ENCODE data around the gene CELF4. TPM values are rescaled to one million over a fixed set of nuclear protein-coding genes. Genes with fewer than 3 reads are reported as not detected.

CELF4 gene
- total RNA-seq, 1 experiment from 2014 or later = not detected

- in situ Hi-C loops (cut with HindIII; ENCODE audit: low pct_unique_long_range_greater_than_20kb, low sequenced_read_pairs) = no loop called here
- no peak for DNase-seq (ENCODE audit: low read depth, low spot score)
- ATAC-seq = no peak
These were observed 236.5 kb downstream of the CELF4 start for GRCh38 chr18:37328946-37329719.

GRCh38 chr18:37327063-37327577, 238.5 kb downstream of the CELF4 start:
- Histone ChIP-seq H3K9me3 (ENCODE audit: control insufficient read depth, insufficient read depth, low read depth, low read length) (no peaks in the 10 kb centered on the region), H3K36me3 (ENCODE audit: control insufficient read depth, insufficient read depth, low read length) (no peaks in the 10 kb centered on the region), H3K27ac (ENCODE audit: low read length) (no peak overlapping the region), H3K4me3 (ENCODE audit: low read depth in 2 of 2, low read length in 2 of 2) (no peak overlapping the region), H3K4me1 (ENCODE audit: control insufficient read depth, insufficient read depth, low read length) (no peaks in the 10 kb centered on the region), H3K27me3 (ENCODE audit: control insufficient read depth, insufficient read depth, low read length) (no peaks in the 10 kb centered on the region; the same call in 1 of the 2 replicates)
- DNase-seq (ENCODE audit: low read depth, low spot score) (no peak), ATAC-seq (no peak)
- BruUV-seq (replicated peaks) = no TSS peak
- ChIA-PET POLR2A (no interaction called here), CTCF (no interaction called here)
- intact Hi-C loops (cut with micrococcal nuclease; ENCODE audit: unreplicated experiment) (no loop called here), in situ Hi-C loops (cut with HindIII; ENCODE audit: low pct_unique_long_range_greater_than_20kb, low sequenced_read_pairs) (no loop called here)
- TF ChIP-seq SIN3A (IDR thresholded peaks at IDR 0.05; ENCODE audit: borderline replicate concordance, insufficient read depth, low read depth, low read length) (no peak), REST (IDR thresholded peaks at IDR 0.05; ENCODE audit: insufficient read depth in 1 of 2, low read depth in 2 of 2, low read length in 1 of 2) (no peak)
- TF ChIP-seq, protein P1, sequence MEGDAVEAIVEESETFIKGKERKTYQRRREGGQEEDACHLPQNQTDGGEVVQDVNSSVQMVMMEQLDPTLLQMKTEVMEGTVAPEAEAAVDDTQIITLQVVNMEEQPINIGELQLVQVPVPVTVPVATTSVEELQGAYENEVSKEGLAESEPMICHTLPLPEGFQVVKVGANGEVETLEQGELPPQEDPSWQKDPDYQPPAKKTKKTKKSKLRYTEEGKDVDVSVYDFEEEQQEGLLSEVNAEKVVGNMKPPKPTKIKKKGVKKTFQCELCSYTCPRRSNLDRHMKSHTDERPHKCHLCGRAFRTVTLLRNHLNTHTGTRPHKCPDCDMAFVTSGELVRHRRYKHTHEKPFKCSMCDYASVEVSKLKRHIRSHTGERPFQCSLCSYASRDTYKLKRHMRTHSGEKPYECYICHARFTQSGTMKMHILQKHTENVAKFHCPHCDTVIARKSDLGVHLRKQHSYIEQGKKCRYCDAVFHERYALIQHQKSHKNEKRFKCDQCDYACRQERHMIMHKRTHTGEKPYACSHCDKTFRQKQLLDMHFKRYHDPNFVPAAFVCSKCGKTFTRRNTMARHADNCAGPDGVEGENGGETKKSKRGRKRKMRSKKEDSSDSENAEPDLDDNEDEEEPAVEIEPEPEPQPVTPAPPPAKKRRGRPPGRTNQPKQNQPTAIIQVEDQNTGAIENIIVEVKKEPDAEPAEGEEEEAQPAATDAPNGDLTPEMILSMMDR (IDR thresholded peaks at IDR 0.05) = no peak

More at GRCh38 chr18:37328946-37329719, 236.5 kb downstream of the CELF4 start:
- ChIA-PET CTCF (no interaction called here), POLR2A (no interaction called here)
- BruUV-seq (replicated peaks) = no TSS peak
- Histone ChIP-seq H3K27ac (ENCODE audit: low read length) (no peak overlapping the region), H3K9me3 (ENCODE audit: control insufficient read depth, insufficient read depth, low read depth, low read length) (no peaks in the 10 kb centered on the region), H3K4me1 (ENCODE audit: control insufficient read depth, insufficient read depth, low read length) (no peaks in the 10 kb centered on the region), H3K4me3 (ENCODE audit: low read depth in 2 of 2, low read length in 2 of 2) (no peak overlapping the region), H3K27me3 (ENCODE audit: control insufficient read depth, insufficient read depth, low read length) (no peaks in the 10 kb centered on the region), H3K36me3 (ENCODE audit: control insufficient read depth, insufficient read depth, low read length) (no peaks in the 10 kb centered on the region)
- TF ChIP-seq SIN3A (IDR thresholded peaks at IDR 0.05; ENCODE audit: borderline replicate concordance, insufficient read depth, low read depth, low read length) = no peak
- intact Hi-C loops (cut with micrococcal nuclease; ENCODE audit: unreplicated experiment) = no loop called here

- intact Hi-C loops (cut with micrococcal nuclease; ENCODE audit: unreplicated experiment) (no loop called here), in situ Hi-C loops (cut with HindIII; ENCODE audit: low pct_unique_long_range_greater_than_20kb, low sequenced_read_pairs) (no loop called here)
- no peak for TF ChIP-seq SIN3A (IDR thresholded peaks at IDR 0.05; ENCODE audit: borderline replicate concordance, insufficient read depth, low read depth, low read length)
- TF ChIP-seq, protein P1 (IDR thresholded peaks at IDR 0.05) = peak; percentile 89
- no peak overlapping the region for H3K27ac ChIP-seq (ENCODE audit: low read length)
- ChIA-PET POLR2A (no interaction called here), CTCF (interaction anchor here (0.6 to 0.7 kb wide), 2 partner anchors 10 to 872 kb away, joined by 3 to 10 read pairs; no protein-coding TSS in a partner anchor)
- no peaks in the 10 kb centered on the region for H3K36me3 ChIP-seq (ENCODE audit: control insufficient read depth, insufficient read depth, low read length)
- no peak overlapping the region for H3K4me3 ChIP-seq (ENCODE audit: low read depth in 2 of 2, low read length in 2 of 2)
- no TSS peak for BruUV-seq (replicated peaks)
- ATAC-seq (peak; percentile 85), DNase-seq (ENCODE audit: low read depth, low spot score) (no peak)
- no peaks in the 10 kb centered on the region; the same call in 1 of the 2 replicates for H3K27me3 ChIP-seq (ENCODE audit: control insufficient read depth, insufficient read depth, low read length)
- H3K9me3 ChIP-seq (ENCODE audit: control insufficient read depth, insufficient read depth, low read depth, low read length) = no peaks in the 10 kb centered on the region
- H3K4me1 ChIP-seq (ENCODE audit: control insufficient read depth, insufficient read depth, low read length) = no peaks in the 10 kb centered on the region
These were observed 243.0 kb downstream of the CELF4 start for GRCh38 chr18:37322492-37323035.
